ENCODE results near the gene RPTOR.

DNA sequence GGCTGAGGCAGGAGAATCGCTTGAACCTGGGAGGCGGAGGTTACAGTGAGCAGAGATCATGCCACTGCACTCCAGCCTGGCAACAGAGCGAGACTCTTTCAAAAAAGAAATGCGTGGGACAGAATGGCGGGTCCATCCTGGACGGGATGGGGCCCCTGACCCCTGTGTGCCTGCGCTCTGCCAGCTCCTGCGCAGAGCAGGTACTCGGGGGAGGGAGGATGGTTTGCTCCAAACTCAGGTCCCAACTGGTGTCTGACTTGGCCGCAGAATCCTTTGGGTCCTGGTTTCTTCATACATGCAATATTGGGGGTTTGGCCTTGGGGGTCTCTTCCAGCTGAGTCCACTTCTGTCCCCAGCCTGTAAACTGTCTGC is 457.4 kb downstream of the RPTOR start:
- TF ChIP-seq, protein P1, sequence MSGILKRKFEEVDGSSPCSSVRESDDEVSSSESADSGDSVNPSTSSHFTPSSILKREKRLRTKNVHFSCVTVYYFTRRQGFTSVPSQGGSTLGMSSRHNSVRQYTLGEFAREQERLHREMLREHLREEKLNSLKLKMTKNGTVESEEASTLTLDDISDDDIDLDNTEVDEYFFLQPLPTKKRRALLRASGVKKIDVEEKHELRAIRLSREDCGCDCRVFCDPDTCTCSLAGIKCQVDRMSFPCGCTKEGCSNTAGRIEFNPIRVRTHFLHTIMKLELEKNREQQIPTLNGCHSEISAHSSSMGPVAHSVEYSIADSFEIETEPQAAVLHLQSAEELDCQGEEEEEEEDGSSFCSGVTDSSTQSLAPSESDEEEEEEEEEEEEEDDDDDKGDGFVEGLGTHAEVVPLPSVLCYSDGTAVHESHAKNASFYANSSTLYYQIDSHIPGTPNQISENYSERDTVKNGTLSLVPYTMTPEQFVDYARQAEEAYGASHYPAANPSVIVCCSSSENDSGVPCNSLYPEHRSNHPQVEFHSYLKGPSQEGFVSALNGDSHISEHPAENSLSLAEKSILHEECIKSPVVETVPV (CRISPR knock-in tag; IDR thresholded peaks at IDR 0.05) = no peak
- TF ChIP-seq ISL1 (CRISPR knock-in tag; IDR thresholded peaks at IDR 0.05) = no peak
- no peak for TF ChIP-seq CSDC2 (CRISPR knock-in tag; IDR thresholded peaks at IDR 0.05)
- TF ChIP-seq, protein P2, sequence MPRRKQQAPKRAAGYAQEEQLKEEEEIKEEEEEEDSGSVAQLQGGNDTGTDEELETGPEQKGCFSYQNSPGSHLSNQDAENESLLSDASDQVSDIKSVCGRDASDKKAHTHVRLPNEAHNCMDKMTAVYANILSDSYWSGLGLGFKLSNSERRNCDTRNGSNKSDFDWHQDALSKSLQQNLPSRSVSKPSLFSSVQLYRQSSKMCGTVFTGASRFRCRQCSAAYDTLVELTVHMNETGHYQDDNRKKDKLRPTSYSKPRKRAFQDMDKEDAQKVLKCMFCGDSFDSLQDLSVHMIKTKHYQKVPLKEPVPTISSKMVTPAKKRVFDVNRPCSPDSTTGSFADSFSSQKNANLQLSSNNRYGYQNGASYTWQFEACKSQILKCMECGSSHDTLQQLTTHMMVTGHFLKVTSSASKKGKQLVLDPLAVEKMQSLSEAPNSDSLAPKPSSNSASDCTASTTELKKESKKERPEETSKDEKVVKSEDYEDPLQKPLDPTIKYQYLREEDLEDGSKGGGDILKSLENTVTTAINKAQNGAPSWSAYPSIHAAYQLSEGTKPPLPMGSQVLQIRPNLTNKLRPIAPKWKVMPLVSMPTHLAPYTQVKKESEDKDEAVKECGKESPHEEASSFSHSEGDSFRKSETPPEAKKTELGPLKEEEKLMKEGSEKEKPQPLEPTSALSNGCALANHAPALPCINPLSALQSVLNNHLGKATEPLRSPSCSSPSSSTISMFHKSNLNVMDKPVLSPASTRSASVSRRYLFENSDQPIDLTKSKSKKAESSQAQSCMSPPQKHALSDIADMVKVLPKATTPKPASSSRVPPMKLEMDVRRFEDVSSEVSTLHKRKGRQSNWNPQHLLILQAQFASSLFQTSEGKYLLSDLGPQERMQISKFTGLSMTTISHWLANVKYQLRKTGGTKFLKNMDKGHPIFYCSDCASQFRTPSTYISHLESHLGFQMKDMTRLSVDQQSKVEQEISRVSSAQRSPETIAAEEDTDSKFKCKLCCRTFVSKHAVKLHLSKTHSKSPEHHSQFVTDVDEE (CRISPR knock-in tag; IDR thresholded peaks at IDR 0.05) = no peak
- TF ChIP-seq, protein P3, sequence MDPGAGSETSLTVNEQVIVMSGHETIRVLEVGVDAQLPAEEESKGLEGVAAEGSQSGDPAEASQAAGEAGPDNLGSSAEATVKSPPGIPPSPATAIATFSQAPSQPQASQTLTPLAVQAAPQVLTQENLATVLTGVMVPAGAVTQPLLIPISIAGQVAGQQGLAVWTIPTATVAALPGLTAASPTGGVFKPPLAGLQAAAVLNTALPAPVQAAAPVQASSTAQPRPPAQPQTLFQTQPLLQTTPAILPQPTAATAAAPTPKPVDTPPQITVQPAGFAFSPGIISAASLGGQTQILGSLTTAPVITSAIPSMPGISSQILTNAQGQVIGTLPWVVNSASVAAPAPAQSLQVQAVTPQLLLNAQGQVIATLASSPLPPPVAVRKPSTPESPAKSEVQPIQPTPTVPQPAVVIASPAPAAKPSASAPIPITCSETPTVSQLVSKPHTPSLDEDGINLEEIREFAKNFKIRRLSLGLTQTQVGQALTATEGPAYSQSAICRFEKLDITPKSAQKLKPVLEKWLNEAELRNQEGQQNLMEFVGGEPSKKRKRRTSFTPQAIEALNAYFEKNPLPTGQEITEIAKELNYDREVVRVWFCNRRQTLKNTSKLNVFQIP (CRISPR knock-in tag; IDR thresholded peaks at IDR 0.05; ENCODE audit: borderline replicate concordance, low read depth) = no peak

Data from SK-N-SH treated with all-trans-retinoic acid at 6 μM for 48 hours (cell line).